Gastrocnemius medialis (tissue), 4 donors: ENCODE data around the gene MPZL3.

Experiments used
- CTCF ChIP-seq, 5 experiments: fragments of 450-650 bp in 3 of 5; fragments of 200-600 bp in 2 of 5; sonication (generic) in 2 of 5; IDR thresholded peaks in 4 of 5; conservative IDR thresholded peaks in 1 of 5; 1 replicate in 4 of 5; 2 replicates in 1 of 5; pipeline ENCODE4 v1.5.1; 2016 to 2019; ENCODE audit warnings: antibody characterized with exemption in 5 of 5, mild to moderate bottlenecking in 3 of 5, moderate library complexity in 3 of 5
- POLR2A ChIP-seq, 2 donors: fragments of 450-650 bp; IDR thresholded peaks; one replicate each; pipeline ENCODE4 v1.6.1; 2017; ENCODE audit warnings: antibody characterized with exemption in 2 of 2, mild to moderate bottlenecking in 2 of 2, moderate library complexity in 2 of 2

GRCh38 chr11:118251858-118252652 is at the start of gene MPZL3:
- TF ChIP-seq POLR2A (IDR thresholded peaks at IDR 0.05) = no peak
- no peak for TF ChIP-seq CTCF (IDR thresholded peaks at IDR 0.05 in 4 of 5, conservative IDR thresholded peaks at IDR 0.05 in 1 of 5)
